ENCODE data around the gene LIMCH1.

GRCh38 chr4:41718907-41719306 lies 180.9 kb downstream of the LIMCH1 start:
- TF ChIP-seq CTCF (IDR thresholded peaks at IDR 0.05; ENCODE audit: low read depth, low read length) (no peak), EZH2phosphoT487 (IDR thresholded peaks at IDR 0.05; ENCODE audit: low read depth) (no peak)
